Measurements from ENCODE around the gene MTRFR.
"Not testable (repeated sequence)": the region's sequence is repeated elsewhere in the genome, so short reads cannot be mapped to it uniquely, and the experiment has no call there.

The MTRFR gene

DNA sequence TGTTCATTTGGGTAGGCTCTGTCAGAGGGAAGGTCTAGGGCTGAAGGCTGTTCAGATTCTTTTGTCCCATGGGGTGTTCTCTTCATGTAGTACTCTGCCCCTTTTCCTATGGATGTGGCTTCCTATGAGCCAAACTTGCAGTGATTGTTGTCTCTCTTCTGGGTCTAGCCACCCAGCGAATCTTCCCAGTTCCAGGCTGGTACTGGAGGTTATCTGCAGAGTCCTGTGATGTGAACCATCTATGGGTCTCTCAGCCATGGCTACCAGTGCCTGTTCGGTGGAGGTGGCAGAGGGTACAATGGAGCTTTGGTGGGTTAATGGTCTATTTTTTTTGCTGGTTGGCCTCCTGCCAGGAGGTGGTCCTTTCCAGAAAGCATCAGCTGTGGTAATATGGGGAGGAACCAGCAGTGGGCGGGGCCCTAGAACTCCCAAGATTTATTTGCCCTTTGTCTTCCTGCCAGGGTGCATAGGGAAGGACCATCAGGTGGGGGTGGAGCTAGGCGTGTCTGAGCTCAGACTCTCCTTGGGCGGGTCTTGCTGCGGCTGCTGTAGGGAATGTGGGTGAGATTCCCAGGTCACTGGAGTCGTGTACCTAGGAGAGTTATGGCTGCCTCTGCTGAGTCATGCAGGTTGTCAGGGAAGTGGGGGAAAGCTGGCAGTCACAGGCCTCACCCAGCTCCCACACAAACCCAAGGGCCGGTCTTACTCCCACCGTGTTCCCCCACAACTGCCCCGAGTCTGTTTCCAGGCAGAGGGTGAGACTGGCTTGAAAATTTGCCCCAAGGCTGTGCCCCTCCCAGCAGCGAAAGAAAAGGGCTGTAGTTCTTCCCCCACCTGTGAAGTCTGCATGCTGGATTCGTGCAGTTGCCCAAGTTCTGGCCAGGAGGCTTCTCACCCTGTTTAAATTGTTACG is 17.5 kb downstream of the MTRFR start:
- DNase-seq = no peak

DNA sequence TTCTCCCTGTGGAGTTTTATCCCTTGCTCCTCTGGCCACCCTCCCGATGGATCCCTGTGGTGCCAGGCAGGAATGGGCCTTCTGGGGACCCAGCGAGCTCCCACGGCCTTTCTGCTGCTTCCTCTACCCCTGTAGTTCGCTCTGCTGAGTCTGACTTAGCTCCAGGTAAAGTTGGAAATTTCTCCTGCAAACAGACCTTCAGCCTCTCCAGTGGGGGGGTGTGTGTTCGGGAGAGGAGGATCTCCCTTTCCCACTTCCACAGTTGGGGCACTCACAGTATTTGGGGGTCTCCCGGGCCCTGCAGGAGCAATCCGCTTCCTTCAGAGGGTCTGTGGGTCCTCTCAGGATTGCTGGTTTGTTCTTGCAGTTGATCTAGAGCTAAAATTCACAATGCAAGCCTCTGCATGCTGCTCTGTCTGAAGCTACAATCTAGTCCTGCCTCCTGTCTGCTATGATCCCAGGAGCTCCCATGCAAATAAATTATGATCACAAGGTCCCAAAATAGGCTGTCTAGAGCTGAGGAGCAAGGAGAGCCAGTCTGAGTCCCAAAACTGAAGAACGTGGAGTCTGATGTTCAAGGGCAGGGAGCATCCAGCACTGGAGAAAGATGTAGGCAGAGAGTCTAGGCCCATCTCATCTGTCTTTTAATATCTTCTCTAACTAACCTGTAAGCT is 18.3 kb downstream of the MTRFR start:
- no peak for DNase-seq

DNA sequence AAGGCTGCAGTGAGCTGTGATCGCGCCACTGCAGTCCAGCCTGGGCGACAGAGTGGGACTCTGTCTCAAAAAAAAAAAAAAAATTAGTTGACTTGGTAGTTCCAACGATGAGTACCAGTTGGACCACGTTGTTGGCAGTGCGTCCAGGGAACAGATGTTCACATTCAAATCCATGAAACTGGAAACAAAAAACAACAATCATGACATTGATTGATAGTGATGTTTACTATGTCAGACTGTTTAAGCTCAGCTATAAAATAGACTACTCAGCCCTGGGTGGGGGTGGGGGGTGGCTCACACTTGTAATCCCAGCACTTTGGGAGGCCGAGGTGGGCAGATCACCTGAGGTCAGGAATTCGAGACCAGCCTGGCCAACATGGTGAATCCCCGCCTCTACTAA is 19.1 kb downstream of the MTRFR start:
- DNase-seq = not testable (repeated sequence)

DNA sequence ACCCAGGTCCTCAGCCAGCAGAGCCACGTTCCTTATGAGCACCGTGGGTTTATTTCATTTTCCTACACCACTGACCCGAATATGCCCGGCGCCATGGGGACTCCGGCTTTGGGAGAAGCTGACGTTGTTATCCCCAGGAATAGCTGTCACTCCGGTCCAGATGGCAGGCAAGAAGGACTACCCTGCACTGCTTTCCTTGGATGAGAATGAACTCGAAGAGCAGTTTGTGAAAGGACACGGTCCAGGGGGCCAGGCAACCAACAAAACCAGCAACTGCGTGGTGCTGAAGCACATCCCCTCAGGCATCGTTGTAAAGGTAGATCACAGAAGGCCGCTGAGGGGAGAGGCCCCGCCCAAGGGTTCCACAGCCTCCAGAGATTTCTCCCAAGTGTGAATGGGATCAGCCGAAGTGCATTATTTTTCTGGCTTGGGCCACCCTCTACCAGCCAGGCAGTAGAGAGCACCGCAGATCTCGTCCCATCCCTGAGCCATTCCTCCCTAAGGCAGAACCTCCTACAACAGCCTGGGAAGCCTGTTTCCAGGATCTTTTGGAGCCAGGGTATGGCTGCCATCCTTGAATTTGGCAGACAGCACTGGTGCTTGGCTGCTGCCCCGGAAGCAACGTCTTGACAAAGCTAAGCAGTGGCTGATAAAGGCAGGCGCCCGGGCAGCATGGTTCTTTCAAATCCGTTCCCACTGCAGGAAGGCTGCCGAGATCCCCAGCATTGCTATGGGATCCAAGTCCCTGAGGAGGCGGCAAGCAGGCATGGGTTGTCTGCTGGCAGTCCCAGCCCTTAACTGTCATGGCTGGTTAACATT is 20.6 kb downstream of the MTRFR start:
- no peak for DNase-seq

DNA sequence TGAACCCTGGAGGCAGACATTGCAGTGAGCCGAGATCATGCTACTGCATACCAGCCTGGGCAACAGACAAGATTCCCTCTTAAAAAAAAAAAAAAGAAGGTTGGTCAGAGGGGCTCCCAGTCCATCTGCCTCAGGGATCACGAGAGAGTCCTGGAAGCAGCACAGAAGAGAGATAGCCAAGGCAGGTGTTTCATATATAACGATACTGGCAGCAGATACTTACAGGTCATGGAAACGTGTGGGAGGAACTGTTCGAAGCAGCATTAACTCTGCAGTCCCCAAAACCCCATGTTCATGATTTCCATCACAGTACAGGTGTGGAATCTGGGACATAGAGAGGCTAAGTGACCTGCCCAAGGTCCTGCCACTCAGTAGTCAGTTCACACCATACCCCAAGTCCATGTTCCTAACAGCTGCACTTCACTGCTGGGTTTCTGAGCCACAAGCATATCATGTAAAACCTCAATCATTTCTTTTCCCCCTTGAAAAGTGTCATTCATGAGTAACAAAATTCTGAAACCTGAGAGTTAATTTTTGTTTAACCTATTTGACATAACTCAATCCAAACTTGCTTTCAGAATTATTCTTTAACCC is 21.7 kb downstream of the MTRFR start:
- no peak for DNase-seq

DNA sequence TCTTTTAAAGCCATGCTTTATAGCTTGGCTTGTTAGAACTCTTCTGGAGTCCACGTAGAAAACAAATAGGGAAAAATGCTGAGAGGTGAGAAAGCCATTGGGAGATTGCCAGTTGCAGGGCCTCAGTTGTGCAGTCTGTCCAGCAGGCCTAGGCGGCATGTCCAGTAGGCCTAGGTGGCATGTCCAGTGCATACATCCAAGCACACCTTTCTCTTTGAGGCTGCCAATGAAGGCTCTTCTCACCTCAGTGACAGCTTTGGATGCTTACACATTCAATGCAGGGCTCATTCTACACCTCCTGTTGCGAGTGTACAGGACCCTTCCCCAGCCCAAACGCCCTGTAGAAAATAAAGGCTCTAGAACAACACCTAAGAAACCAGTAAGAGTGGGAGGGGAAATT is 25.4 kb downstream of the MTRFR start:
- DNase-seq = no peak

DNA sequence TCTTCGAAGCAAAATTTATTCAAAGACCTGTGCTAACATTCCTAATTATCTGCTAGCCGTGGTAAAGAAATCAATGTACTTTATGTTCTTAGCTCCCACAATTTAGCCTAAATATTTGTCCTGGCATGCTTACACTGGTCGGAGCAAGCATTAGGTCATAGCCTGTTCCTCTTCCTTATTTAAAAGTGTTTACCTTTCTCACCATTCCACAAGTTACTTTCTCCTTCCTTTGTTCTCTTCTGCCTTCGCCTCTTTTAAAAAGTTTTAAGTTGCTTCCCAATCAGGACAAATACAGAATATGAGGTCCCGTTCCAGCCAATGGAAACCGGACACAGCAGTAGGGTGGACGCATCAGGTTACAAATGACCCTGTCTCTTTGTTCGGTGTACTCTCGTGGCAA is 26.8 kb downstream of the MTRFR start:
- no peak for DNase-seq

DNA sequence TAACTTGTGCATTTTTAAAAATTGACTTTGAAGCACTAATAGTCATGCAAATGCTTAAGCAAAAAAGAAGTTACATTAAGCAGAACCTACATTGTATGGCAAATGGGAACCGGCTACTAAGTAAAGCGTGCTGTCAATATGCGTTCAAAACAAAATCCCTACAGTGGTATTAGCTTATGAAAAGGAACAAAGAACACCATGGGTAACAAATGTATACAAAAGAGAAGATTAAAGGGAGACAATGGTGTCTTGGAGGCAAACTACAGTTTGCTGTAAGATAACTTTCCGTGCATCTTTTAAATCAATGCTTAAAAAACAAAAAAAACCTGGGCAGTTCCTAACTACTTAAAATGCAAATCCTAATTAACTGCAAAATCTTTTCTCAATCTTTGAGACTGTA is 28.0 kb downstream of the MTRFR start:
- DNase-seq = no peak

DNA sequence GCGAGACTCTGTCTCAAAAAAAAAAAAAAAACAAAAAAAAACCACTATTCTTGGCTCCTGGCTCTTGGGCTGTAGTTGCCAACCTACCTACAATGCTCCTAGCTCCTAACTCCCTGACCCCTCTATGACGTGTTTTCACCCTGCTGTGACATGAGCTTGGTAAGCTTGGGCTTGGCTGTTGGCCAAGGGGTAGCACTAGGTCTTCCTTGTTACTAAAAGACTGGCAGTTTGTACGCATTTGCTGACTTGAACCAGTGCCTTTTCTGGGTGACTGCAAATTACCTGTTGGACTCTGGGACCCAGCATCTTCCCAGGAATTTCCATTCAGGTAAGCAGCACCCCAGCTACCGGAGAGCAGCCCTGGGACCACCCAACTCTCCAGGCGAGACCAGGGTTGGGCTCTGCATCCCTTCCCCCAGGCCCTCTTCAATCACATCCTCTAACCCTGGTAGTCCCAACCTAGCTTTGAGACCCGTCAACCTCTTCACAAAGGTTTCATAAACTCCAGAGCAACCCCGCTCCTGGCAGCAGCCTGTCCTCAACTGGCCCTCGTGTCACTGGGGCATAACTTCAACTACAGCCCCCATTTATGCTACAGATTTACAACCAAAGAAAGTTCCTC is 30.1 kb downstream of the MTRFR start:
- DNase-seq = no peak

DNA sequence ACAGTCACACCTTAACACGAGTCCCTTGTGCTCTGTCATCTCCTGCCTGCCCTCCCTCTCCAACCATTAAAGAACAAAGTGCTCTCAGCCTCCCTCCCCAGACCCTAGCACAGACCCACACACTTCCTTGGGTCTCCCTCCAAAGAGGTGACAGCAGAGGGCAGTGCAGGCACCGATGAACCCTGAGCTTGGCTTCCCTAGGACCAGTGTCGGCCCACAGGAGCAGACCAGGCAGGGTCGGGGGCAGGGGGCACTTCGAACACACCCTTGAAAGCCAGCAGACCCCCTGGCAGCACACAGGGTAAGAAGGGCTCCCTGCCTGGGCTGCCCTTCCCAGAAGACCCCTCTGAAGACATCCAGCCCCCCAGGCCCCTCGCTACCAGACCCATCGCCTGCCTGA is 31.4 kb downstream of the MTRFR start:
- DNase-seq = no peak

DNA sequence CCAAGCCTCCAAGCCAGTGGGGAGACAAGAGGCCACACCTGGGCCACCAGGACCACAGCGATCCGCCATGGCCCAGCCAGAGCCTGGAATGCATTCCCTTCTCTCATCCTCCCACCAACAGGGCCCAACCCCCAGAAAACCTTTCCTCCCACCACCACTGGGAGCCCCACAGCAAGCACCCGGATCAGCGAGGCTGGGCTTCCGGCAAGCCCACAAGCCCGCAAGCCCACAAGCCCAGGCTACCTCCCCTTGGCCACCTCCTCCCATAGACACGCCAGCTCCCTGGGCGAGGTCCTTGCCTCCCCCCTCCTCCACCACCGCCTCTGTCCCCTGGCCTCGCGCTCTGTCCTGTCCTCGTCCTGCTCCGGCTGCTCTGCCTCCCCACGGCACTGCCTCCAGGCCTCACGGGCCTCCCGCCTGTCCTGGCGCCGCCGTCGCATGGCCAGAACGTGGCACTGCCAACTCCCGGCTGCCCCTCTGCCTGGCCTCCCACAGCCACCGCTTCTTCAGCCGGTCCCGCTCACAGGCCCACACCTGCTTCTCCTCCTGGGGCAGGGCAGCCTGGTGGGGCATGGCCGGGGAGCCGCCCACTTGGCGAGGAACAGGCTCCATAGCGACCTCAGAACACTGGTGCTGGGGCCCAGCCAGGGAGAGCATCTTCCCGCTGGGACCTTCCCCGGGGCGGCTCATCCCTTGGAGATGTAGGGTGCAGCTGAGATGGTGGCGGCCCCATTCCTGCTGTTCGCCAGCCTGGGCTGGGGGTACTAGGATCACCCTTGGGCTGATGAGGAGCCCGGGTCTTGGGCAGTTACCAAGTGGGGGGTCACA is 32.8 kb downstream of the MTRFR start:
- DNase-seq = no peak

DNA sequence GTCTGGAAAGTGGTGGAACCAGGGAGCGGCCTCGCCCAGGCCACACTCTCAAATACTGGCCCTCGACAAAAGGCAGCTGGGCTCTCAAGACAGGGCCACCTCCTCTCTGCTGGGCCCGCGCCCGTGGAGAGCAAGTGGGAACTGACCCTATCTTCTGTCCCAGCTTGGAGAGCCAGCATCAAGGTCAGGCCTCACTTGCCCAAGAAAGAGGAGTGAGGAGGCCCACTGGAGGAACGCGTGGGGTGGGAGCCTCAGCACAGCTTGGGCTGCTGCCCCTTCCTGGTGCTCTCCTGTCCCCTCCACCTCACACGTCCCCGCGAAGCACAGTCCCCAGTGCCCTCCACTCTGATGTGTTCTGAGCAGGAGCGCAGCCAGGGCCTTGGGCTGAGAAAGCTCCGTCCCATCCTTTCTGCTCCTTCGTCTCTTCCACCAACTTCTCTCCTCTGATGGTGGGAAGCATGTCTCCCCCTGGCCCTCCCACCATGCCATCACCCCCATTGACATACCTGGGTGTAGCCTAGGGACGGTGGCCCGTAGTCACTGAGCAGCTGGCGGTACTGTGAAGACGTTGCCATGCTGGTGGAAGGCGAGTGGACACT is 33.5 kb downstream of the MTRFR start:
- no peak for DNase-seq

DNA sequence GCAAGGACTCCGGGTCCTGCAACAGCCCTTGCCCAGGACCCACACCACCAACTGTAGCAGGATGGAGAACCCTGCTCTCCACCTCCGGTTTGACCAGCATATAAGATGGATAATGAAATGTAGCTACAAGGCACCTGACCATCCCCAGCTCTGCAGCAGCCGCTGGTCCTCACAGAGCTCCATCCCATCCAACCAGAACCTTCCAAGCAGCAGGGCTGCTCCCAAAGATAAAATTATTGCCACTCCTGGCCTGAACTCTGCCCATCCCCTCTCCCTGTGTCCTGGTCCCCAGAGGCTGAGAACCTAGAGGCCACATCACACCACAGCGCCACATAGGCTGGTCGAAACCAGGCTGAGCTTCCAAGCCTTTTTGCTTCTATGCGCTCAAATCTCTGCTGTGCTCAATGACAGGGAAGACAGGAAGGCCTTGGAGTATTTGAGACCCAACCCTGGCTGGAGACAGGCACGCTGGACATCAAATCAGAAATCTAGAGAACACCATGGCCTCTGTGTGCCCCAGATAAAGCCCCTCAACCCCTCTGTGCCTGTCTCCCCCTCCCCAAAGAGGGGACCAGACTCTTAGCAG is 34.2 kb downstream of the MTRFR start:
- no peak for DNase-seq

DNA sequence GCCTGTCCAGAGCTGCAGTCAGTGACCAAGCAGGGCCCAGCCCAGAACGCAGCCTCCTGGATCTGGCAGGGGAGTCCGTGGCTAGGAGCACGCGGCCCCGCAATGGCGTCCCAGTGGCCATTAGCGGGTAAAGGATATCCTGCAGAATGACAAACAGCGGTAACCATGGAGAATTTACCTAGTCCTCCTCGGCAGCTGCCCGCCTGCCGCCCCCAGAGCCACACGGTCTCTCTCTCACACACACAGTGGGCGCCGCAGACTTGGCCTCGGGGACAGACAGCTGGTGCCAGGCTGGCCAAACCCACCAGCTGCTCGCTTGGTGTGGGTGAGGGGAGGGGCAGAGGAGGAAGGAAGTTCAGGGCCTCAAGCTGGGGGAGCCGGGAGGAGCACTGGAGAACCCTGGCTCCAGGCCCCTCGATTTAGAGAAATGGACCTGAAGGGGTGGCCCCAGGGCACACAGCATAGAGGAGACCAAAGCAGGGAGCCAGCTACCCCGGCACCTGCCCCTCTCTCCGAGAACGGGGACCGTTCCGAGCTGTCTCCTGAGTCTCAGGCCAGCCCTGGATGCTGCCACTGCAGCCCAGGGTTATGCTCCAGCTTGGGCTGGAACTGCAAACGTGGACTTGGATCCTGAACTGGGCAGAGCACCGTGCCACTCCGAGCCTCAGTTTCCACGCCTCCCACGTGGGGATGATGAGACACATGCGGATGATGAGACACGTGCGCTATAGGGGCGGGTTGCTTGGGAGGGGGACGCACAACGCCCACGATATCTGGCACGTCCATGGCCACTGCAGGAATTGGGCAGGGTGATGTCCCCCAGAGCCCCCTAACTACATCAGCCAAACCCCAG is 35.0 kb downstream of the MTRFR start:
- DNase-seq = no peak

DNA sequence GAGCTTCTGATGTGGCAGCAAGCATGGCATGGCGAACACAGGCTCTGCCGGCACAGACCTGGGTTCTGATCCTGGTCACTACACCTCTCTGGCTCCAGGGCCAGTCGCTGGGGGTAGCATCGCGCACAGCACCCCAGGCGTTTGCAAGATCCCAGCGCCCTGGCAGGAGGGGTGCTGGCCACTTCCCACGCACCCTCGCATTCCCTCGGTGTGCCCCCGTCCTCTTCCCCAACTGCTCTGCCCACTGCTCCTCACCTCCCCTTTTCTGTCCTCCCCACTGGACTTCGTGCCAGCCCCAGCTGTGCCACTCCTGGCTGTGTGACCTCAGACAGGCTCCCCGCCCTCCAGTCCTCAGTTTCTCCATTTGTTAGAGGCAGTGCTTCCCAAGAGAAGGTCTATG is 35.6 kb downstream of the MTRFR start:
- DNase-seq = no peak

DNA sequence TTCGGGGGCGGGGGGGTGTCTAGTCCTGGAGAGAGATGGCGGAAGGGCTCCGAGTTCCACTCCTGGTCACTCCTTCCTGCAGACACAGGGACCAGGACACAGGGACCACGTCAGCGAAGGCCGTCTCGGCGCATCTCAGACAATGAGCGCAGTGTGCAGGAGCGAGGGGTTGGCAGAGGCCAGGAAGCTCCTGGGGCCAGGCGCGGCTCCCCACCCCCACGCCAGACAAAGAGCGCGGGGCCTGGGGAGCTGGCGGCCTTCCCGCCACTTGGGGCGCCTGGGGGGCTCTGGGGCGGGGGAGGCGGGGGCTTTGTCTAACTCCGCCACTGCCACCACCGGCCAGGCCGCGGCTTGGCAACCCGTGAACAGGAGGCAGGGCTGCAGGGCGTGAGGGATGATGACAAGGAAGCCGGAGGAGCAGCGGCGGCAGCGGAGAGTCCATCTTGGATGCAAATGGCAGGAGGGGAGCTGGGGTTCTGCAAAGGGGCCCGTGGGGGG is 36.2 kb downstream of the MTRFR start:
- peak; percentile 85 for DNase-seq

DNA sequence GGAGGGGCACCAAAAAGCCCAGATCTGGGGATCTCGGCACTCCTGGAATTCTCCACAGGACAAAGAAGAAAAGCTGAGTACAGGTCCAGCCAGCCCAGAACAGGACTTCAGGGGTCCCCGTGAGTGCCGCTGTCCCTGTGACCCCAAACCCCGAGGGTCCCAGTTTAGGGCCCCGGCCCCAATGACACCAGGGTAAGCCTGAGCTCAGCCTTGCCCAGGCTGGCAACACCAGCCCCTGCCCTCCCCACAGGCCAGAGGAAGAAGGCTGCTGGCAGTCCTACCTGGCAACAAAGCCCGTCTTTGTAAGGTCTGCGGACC is 36.6 kb downstream of the MTRFR start:
- no peak for DNase-seq

DNA sequence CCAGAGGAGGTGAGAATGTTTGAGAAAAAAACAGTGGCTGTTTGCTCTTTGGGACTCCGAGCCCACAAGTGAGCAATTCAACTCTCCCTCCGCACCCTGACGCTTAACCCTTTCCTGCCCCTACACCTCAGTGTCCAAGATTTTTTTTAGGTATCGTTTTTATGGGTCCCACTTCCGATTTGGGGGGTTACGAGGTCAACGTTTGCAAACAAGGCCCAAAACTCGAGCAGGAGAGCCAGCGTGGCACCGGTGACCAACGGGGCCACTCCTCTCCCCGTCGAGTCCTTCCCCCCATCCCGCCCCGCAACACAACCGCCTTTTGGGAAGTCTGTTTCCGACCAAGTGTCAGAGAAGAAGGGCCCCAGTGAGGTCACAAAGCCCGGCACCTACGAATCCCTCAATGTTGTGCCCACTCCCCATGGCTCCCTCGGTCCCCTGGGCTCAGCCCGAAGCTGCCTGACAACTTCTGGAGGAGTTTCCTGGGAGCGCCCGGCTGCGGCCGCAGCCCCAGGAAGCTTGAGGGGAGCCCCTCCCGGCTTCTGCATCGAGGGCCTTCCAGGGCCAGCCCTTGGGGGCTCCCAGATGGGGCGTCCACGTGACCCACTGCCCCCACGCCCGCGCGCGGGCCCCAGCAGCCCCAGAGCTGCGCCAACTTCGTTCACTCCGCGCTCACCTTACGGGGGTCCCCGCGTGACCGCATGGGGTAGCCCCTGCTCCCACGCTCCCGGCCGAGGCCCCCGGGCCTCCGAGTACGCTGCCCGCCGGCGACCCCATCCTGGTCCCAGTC is 37.2 kb downstream of the MTRFR start:
- DNase-seq = peak; percentile 43

Data from fibroblast of skin of abdomen (primary cell).